ENCODE data around the gene GRAMD1B.
A peak's percentile ranks its signal among the peaks of the same experiment; 100 is the strongest.

Gene GRAMD1B

GRCh38 chr11:123429913-123430720 is at the start of gene GRAMD1B:
TSS of gene GRAMD1B (plus strand) at chr11:123430269. CDS start at chr11:123430793, 524 bp downstream.
- peak within 1 kb of the TSS; percentile 42; the same call in 1 of the 2 replicates for H3K9ac ChIP-seq (ENCODE audit: low read depth, low read length)
- no peaks in the 10 kb centered on the region for H3K36me3 ChIP-seq (ENCODE audit: control insufficient read depth, insufficient read depth, low read length)
- H3K9me3 ChIP-seq (ENCODE audit: control insufficient read depth, insufficient read depth, low read length): no peaks in the 10 kb centered on the region
- H3K27ac ChIP-seq (ENCODE audit: low read depth, low read length): peak within 1 kb of the TSS; percentile 88
- peaks cover 36% of the 10 kb centered on the region for H3K4me1 ChIP-seq (ENCODE audit: control insufficient read depth, insufficient read depth, low read length)
- H3K4me3 ChIP-seq (ENCODE audit: low read depth, low read length): peak within 1 kb of the TSS; percentile 80
- H3K27me3 ChIP-seq (ENCODE audit: control insufficient read depth, insufficient read depth, low read length): peaks cover 50% of the 10 kb centered on the region

- H3K4me3 ChIP-seq (ENCODE audit: low read depth, low read length): no peak overlapping the region
- H3K9ac ChIP-seq (ENCODE audit: low read depth, low read length): no peak overlapping the region
- H3K9me3 ChIP-seq (ENCODE audit: control insufficient read depth, insufficient read depth, low read length): no peaks in the 10 kb centered on the region
- H3K27me3 ChIP-seq (ENCODE audit: control insufficient read depth, insufficient read depth, low read length): no peaks in the 10 kb centered on the region
- H3K36me3 ChIP-seq (ENCODE audit: control insufficient read depth, insufficient read depth, low read length): no peaks in the 10 kb centered on the region
- H3K4me1 ChIP-seq (ENCODE audit: control insufficient read depth, insufficient read depth, low read length): peaks cover 28% of the 10 kb centered on the region
- H3K27ac ChIP-seq (ENCODE audit: low read depth, low read length): no peak overlapping the region
These were observed 48.9 kb upstream of the GRAMD1B start for GRCh38 chr11:123381149-123381548.

- Histone ChIP-seq H3K9ac (ENCODE audit: low read depth, low read length) (no peak overlapping the region), H3K36me3 (ENCODE audit: control insufficient read depth, insufficient read depth, low read length) (no peaks in the 10 kb centered on the region), H3K4me3 (ENCODE audit: low read depth, low read length) (no peak overlapping the region), H3K4me1 (ENCODE audit: control insufficient read depth, insufficient read depth, low read length) (peaks cover 19% of the 10 kb centered on the region), H3K27ac (ENCODE audit: low read depth, low read length) (no peak overlapping the region), H3K27me3 (ENCODE audit: control insufficient read depth, insufficient read depth, low read length) (no peaks in the 10 kb centered on the region), H3K9me3 (ENCODE audit: control insufficient read depth, insufficient read depth, low read length) (no peaks in the 10 kb centered on the region)
These were observed 48.1 kb upstream of the GRAMD1B start for GRCh38 chr11:123381817-123382554.

- Histone ChIP-seq H3K4me3 (ENCODE audit: low read depth, low read length) (no peak overlapping the region), H3K4me1 (ENCODE audit: control insufficient read depth, insufficient read depth, low read length) (peaks cover 13% of the 10 kb centered on the region), H3K9ac (ENCODE audit: low read depth, low read length) (no peak overlapping the region), H3K27me3 (ENCODE audit: control insufficient read depth, insufficient read depth, low read length) (no peaks in the 10 kb centered on the region), H3K27ac (ENCODE audit: low read depth, low read length) (no peak overlapping the region), H3K9me3 (ENCODE audit: control insufficient read depth, insufficient read depth, low read length) (no peaks in the 10 kb centered on the region), H3K36me3 (ENCODE audit: control insufficient read depth, insufficient read depth, low read length) (no peaks in the 10 kb centered on the region)
These were observed 47.5 kb upstream of the GRAMD1B start for GRCh38 chr11:123382555-123383074.

GRCh38 chr11:123384116-123384515 is 46.0 kb upstream of the GRAMD1B start:
- Histone ChIP-seq H3K36me3 (ENCODE audit: control insufficient read depth, insufficient read depth, low read length) (no peaks in the 10 kb centered on the region), H3K9me3 (ENCODE audit: control insufficient read depth, insufficient read depth, low read length) (no peaks in the 10 kb centered on the region), H3K4me3 (ENCODE audit: low read depth, low read length) (no peak overlapping the region), H3K9ac (ENCODE audit: low read depth, low read length) (no peak overlapping the region), H3K27ac (ENCODE audit: low read depth, low read length) (no peak overlapping the region), H3K4me1 (ENCODE audit: control insufficient read depth, insufficient read depth, low read length) (peaks cover under 1% of the 10 kb centered on the region; the same call in 1 of the 2 replicates), H3K27me3 (ENCODE audit: control insufficient read depth, insufficient read depth, low read length) (no peaks in the 10 kb centered on the region)

- Histone ChIP-seq H3K9ac (ENCODE audit: low read depth, low read length) (no peak overlapping the region), H3K27me3 (ENCODE audit: control insufficient read depth, insufficient read depth, low read length) (no peaks in the 10 kb centered on the region), H3K9me3 (ENCODE audit: control insufficient read depth, insufficient read depth, low read length) (no peaks in the 10 kb centered on the region), H3K4me1 (ENCODE audit: control insufficient read depth, insufficient read depth, low read length) (no peaks in the 10 kb centered on the region), H3K36me3 (ENCODE audit: control insufficient read depth, insufficient read depth, low read length) (no peaks in the 10 kb centered on the region), H3K4me3 (ENCODE audit: low read depth, low read length) (no peak overlapping the region), H3K27ac (ENCODE audit: low read depth, low read length) (no peak overlapping the region)
These were observed 43.1 kb upstream of the GRAMD1B start for GRCh38 chr11:123386796-123387510.

- H3K27ac ChIP-seq (ENCODE audit: low read depth, low read length): no peak overlapping the region
- H3K27me3 ChIP-seq (ENCODE audit: control insufficient read depth, insufficient read depth, low read length): 0 out of 2 replicates have a peak, but pooled peaks cover 3% of the 10 kb centered on the region
- no peaks in the 10 kb centered on the region for H3K9me3 ChIP-seq (ENCODE audit: control insufficient read depth, insufficient read depth, low read length)
- H3K9ac ChIP-seq (ENCODE audit: low read depth, low read length): no peak overlapping the region
- no peaks in the 10 kb centered on the region for H3K36me3 ChIP-seq (ENCODE audit: control insufficient read depth, insufficient read depth, low read length)
- no peak overlapping the region for H3K4me3 ChIP-seq (ENCODE audit: low read depth, low read length)
- H3K4me1 ChIP-seq (ENCODE audit: control insufficient read depth, insufficient read depth, low read length): no peaks in the 10 kb centered on the region
These were observed 41.4 kb upstream of the GRAMD1B start for GRCh38 chr11:123388640-123389039.

- Histone ChIP-seq H3K9me3 (ENCODE audit: control insufficient read depth, insufficient read depth, low read length) (no peaks in the 10 kb centered on the region), H3K4me3 (ENCODE audit: low read depth, low read length) (no peak overlapping the region), H3K27ac (ENCODE audit: low read depth, low read length) (no peak overlapping the region), H3K36me3 (ENCODE audit: control insufficient read depth, insufficient read depth, low read length) (no peaks in the 10 kb centered on the region), H3K27me3 (ENCODE audit: control insufficient read depth, insufficient read depth, low read length) (0 out of 2 replicates have a peak, but pooled peaks cover 3% of the 10 kb centered on the region), H3K4me1 (ENCODE audit: control insufficient read depth, insufficient read depth, low read length) (no peaks in the 10 kb centered on the region), H3K9ac (ENCODE audit: low read depth, low read length) (no peak overlapping the region)
These were observed 39.9 kb upstream of the GRAMD1B start for GRCh38 chr11:123390146-123390545.

GRCh38 chr11:123391646-123392348 is 38.3 kb upstream of the GRAMD1B start:
- H3K27ac ChIP-seq (ENCODE audit: low read depth, low read length): no peak overlapping the region
- no peaks in the 10 kb centered on the region for H3K36me3 ChIP-seq (ENCODE audit: control insufficient read depth, insufficient read depth, low read length)
- no peaks in the 10 kb centered on the region for H3K4me1 ChIP-seq (ENCODE audit: control insufficient read depth, insufficient read depth, low read length)
- 0 out of 2 replicates have a peak, but pooled peaks cover 3% of the 10 kb centered on the region for H3K27me3 ChIP-seq (ENCODE audit: control insufficient read depth, insufficient read depth, low read length)
- no peaks in the 10 kb centered on the region for H3K9me3 ChIP-seq (ENCODE audit: control insufficient read depth, insufficient read depth, low read length)
- H3K9ac ChIP-seq (ENCODE audit: low read depth, low read length): no peak overlapping the region
- H3K4me3 ChIP-seq (ENCODE audit: low read depth, low read length): no peak overlapping the region

GRCh38 chr11:123392431-123392830 is 37.6 kb upstream of the GRAMD1B start:
- Histone ChIP-seq H3K27me3 (ENCODE audit: control insufficient read depth, insufficient read depth, low read length) (0 out of 2 replicates have a peak, but pooled peaks cover 3% of the 10 kb centered on the region), H3K4me3 (ENCODE audit: low read depth, low read length) (no peak overlapping the region), H3K27ac (ENCODE audit: low read depth, low read length) (no peak overlapping the region), H3K9me3 (ENCODE audit: control insufficient read depth, insufficient read depth, low read length) (no peaks in the 10 kb centered on the region), H3K36me3 (ENCODE audit: control insufficient read depth, insufficient read depth, low read length) (no peaks in the 10 kb centered on the region), H3K4me1 (ENCODE audit: control insufficient read depth, insufficient read depth, low read length) (no peaks in the 10 kb centered on the region), H3K9ac (ENCODE audit: low read depth, low read length) (no peak overlapping the region)

All from HUES48 (cell line).